ENCODE measurements around the gene TMEM253. TPM values are rescaled to one million over a fixed set of nuclear protein-coding genes. Genes with fewer than 3 reads are reported as not detected.
A peak's percentile ranks its signal among the peaks of the same experiment; 100 is the strongest.

TMEM253 gene
- polyA plus RNA-seq, 4 donors = 57.9 to 245 (median 101) TPM

DNA sequence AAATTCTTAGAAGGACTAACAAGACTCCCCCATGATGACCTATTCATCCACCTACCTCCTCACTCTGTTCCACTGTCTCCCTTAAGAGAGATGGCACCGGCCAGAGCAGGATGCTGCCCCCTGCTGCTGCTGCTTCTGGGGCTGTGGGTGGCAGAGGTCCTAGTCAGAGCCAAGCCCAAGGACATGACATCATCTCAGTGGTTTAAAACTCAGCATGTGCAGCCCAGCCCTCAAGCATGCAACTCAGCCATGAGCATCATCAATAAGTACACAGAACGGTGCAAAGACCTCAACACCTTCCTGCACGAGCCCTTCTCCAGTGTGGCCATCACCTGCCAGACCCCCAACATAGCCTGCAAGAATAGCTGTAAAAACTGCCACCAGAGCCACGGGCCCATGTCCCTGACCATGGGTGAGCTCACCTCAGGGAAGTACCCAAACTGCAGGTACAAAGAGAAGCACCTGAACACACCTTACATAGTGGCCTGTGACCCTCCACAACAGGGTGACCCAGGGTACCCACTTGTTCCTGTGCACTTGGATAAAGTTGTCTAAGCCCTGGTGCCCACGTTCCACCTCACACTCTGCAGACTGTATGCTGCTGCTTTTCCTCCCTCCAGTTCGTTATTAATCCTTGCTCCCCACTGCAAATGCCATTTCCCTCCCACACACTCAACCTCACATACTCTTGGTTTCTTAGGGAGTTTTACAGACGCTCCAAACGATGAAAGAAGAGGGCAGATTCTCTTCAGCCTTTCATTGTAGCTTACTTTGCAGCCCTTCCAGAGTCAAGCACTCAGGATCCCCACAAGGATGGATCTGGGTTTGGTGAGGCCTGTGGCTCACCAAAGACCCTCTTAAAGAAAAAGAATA lies 42.8 kb upstream of the TMEM253 start, which contains the start of gene RNASE8:
Gene RNASE8, plus strand, starts transcription at position 20 of the 873 bp plus-strand sequence. Its CDS starts 71 bp downstream, at position 91.
- WGBS, 3 donors = 72 to 87% (median 75%) methylated on average over 8 of the region's 8 CpGs
- FAIRE-seq (no peak), DNase-seq (no peak)
- Histone ChIP-seq H3K4me3 (ENCODE audit: low read depth in 1 of 3, low read length in 3 of 3) (no peak within 1 kb of the TSS), H3K36me3 (ENCODE audit: control insufficient read depth in 3 of 3, insufficient read depth in 2 of 3, low read depth in 1 of 3, low read length in 3 of 3) (no peaks in the 10 kb centered on the region), H3K9me3 (ENCODE audit: control insufficient read depth in 2 of 2, insufficient read depth in 1 of 2, low read depth in 1 of 2, low read length in 1 of 2) (no peaks in the 10 kb centered on the region), H3K4me1 (ENCODE audit: control insufficient read depth in 3 of 3, insufficient read depth in 2 of 3, low read depth in 1 of 3, low read length in 2 of 3) (peaks cover 0 to 18% (median 0%) of the 10 kb centered on the region in 3 donors), H3K27ac (ENCODE audit: low read depth in 1 of 3, low read length in 2 of 3) (peak within 1 kb of the TSS in 1 of 3 donors; percentile 60), H3K27me3 (ENCODE audit: control insufficient read depth in 3 of 3, insufficient read depth in 3 of 3, low read length in 3 of 3) (no peaks in the 10 kb centered on the region)

DNA sequence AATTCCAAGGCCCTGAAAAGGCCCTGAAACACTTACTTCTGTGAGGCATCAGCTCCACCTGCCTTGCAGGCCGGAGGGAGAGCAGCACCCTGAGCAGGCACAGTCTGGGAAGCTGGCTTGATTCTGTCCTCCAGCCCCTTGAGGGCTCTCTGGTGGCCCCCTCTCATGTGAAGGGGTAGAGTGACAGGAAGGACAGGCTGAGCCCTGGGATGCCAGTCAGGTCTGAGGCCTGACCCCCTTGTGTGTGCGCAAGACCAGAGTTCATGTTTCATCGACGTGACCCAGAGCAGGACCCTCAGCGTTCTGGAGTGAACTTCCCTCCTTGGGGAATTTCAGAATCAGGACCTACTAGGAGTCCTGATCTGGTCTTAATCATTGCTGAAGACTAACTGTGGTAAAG lies 42.0 kb upstream of the TMEM253 start:
- no peaks in the 10 kb centered on the region for H3K36me3 ChIP-seq (ENCODE audit: control insufficient read depth in 3 of 3, insufficient read depth in 2 of 3, low read depth in 1 of 3, low read length in 3 of 3)
- H3K4me3 ChIP-seq (ENCODE audit: low read depth in 1 of 3, low read length in 3 of 3) = no peak overlapping the region
- no peaks in the 10 kb centered on the region for H3K27me3 ChIP-seq (ENCODE audit: control insufficient read depth in 3 of 3, insufficient read depth in 3 of 3, low read length in 3 of 3)
- FAIRE-seq (no peak), DNase-seq (no peak)
- WGBS, 3 donors = 91 to 96% (median 92%) methylated on average over 5 of the region's 5 CpGs
- H3K9me3 ChIP-seq (ENCODE audit: control insufficient read depth in 2 of 2, insufficient read depth in 1 of 2, low read depth in 1 of 2, low read length in 1 of 2) = no peaks in the 10 kb centered on the region
- H3K27ac ChIP-seq (ENCODE audit: low read depth in 1 of 3, low read length in 2 of 3) = no peak overlapping the region
- H3K4me1 ChIP-seq (ENCODE audit: control insufficient read depth in 3 of 3, insufficient read depth in 2 of 3, low read depth in 1 of 3, low read length in 2 of 3) = peaks cover 0 to 13% (median 0%) of the 10 kb centered on the region in 3 donors

DNA sequence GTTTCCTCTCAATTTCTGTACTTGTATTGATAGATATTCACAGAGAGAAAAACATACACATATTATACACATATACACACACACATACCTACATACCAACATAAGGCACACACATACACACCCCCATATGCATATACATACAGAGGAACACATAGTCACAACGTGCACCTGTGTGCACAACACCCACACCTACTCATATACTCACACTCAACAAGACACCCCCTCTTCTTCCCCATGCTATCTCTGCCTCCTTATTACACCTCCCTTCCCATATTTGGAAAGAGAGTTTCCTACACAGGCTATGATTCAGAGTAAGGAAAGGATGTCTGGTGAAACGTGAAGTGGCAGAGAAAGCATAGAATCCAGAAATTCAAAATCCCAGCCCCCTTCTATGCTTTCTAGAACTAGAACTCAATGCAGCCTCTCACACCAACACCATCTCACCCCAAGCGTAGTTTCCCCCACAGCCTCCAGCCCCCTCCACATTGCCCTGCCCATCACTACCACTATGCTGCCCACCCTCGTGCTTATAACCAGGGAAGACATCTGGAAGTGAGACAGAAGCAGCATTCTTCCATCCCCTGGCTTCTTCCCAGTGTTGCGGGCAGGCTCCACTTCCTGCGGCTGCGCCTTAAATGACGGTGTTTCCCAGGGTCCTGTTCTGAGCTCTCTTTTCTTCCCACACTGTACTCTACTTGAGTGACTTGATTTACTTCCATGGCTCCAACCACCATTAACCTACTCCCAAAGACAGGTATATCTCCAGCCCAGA lies 40.8 kb upstream of the TMEM253 start:
- no peak for DNase-seq
- Histone ChIP-seq H3K4me3 (ENCODE audit: low read depth in 1 of 3, low read length in 3 of 3) (no peak overlapping the region), H3K4me1 (ENCODE audit: control insufficient read depth in 3 of 3, insufficient read depth in 2 of 3, low read depth in 1 of 3, low read length in 2 of 3) (peaks cover 0 to 10% (median 0%) of the 10 kb centered on the region in 3 donors)

DNA sequence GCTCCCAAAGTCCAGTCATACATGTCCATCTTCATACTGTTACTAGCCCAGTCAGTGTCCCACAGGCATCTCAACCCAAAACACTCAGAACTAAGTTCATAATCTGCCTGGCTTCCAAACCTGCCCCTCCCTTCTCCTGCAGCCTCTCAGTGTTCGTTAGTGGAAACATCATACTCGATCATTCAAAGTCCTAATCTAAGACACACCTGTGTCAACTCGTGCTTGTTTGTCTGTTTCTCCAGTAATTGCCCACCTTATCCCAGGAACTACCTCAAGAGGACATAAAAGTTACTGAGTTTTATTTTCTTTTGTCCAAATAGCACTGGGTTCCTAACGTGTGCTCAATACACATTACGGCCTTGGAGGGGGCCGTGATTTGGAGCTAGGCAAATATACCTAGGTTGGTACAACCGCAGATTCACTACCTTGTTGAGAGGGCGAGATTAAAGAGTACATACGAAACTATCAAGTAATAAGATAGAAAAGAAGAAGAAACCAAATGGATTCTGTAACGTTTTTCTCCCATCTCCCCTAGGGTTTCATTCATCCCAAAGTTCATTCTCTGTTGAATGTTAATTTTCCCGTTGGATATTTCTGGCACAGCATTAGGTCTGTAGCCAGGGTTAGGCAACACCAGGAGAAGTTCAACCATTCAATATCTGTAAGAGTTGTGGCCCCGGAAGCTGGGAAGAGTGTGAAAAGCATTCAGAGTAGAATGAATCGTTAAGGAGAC lies 40.1 kb upstream of the TMEM253 start:
- FAIRE-seq = no peak
- H3K36me3 ChIP-seq (ENCODE audit: control insufficient read depth in 3 of 3, insufficient read depth in 2 of 3, low read depth in 1 of 3, low read length in 3 of 3) = no peaks in the 10 kb centered on the region
- H3K4me1 ChIP-seq (ENCODE audit: control insufficient read depth in 3 of 3, insufficient read depth in 2 of 3, low read depth in 1 of 3, low read length in 2 of 3) = peaks cover 0 to 7% (median 0%) of the 10 kb centered on the region in 3 donors
- no peak overlapping the region for H3K4me3 ChIP-seq (ENCODE audit: low read depth in 1 of 3, low read length in 3 of 3)
- peak in 1 of 2 donors; percentile 31 for DNase-seq
- 28 to 66% (median 42%) methylated on average over 13 of the region's 13 CpGs for WGBS, 3 donors
- no peaks in the 10 kb centered on the region for H3K9me3 ChIP-seq (ENCODE audit: control insufficient read depth in 2 of 2, insufficient read depth in 1 of 2, low read depth in 1 of 2, low read length in 1 of 2)
- H3K27me3 ChIP-seq (ENCODE audit: control insufficient read depth in 3 of 3, insufficient read depth in 3 of 3, low read length in 3 of 3) = no peaks in the 10 kb centered on the region
- peak overlapping the region in 1 of 3 donors; percentile 27 for H3K27ac ChIP-seq (ENCODE audit: low read depth in 1 of 3, low read length in 2 of 3)

More for the DNA sequence above, 40.8 kb upstream of the TMEM253 start:
- no peaks in the 10 kb centered on the region for H3K36me3 ChIP-seq (ENCODE audit: control insufficient read depth in 3 of 3, insufficient read depth in 2 of 3, low read depth in 1 of 3, low read length in 3 of 3)
- whole genome bisulfite sequencing, 3 donors = 68 to 77% (median 76%) methylated on average over 8 of the region's 8 CpGs
- H3K27ac ChIP-seq (ENCODE audit: low read depth in 1 of 3, low read length in 2 of 3) = no peak overlapping the region
- no peak for FAIRE-seq
- no peaks in the 10 kb centered on the region for H3K27me3 ChIP-seq (ENCODE audit: control insufficient read depth in 3 of 3, insufficient read depth in 3 of 3, low read length in 3 of 3)
- no peaks in the 10 kb centered on the region for H3K9me3 ChIP-seq (ENCODE audit: control insufficient read depth in 2 of 2, insufficient read depth in 1 of 2, low read depth in 1 of 2, low read length in 1 of 2)

DNA sequence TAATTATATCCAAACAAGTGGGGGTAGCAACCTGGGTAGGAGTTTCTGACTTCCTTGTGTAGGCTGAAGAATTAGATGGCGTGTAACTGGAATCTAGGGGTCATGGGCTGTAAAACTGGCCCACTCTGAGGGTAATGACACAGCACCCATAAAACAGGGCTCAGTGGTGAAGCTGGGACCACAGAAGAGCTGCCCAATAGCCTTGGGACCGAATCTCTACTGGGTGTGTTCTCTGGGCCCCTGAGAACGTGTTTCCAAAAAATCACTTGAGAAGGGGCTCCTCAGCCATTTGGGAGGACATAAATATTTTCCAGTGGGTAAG lies 39.6 kb upstream of the TMEM253 start:
- no peak for FAIRE-seq
- DNase-seq = no peak
- peaks cover 0 to 3% (median 0%) of the 10 kb centered on the region in 3 donors for H3K4me1 ChIP-seq (ENCODE audit: control insufficient read depth in 3 of 3, insufficient read depth in 2 of 3, low read depth in 1 of 3, low read length in 2 of 3)
- WGBS, 3 donors = 73 to 85% (median 77%) methylated on average over 3 of the region's 3 CpGs
- no peaks in the 10 kb centered on the region for H3K27me3 ChIP-seq (ENCODE audit: control insufficient read depth in 3 of 3, insufficient read depth in 3 of 3, low read length in 3 of 3)
- peak overlapping the region in 1 of 3 donors; percentile 27 for H3K27ac ChIP-seq (ENCODE audit: low read depth in 1 of 3, low read length in 2 of 3)
- H3K4me3 ChIP-seq (ENCODE audit: low read depth in 1 of 3, low read length in 3 of 3) = no peak overlapping the region
- no peaks in the 10 kb centered on the region for H3K36me3 ChIP-seq (ENCODE audit: control insufficient read depth in 3 of 3, insufficient read depth in 2 of 3, low read depth in 1 of 3, low read length in 3 of 3)
- H3K9me3 ChIP-seq (ENCODE audit: control insufficient read depth in 2 of 2, insufficient read depth in 1 of 2, low read depth in 1 of 2, low read length in 1 of 2) = no peaks in the 10 kb centered on the region

DNA sequence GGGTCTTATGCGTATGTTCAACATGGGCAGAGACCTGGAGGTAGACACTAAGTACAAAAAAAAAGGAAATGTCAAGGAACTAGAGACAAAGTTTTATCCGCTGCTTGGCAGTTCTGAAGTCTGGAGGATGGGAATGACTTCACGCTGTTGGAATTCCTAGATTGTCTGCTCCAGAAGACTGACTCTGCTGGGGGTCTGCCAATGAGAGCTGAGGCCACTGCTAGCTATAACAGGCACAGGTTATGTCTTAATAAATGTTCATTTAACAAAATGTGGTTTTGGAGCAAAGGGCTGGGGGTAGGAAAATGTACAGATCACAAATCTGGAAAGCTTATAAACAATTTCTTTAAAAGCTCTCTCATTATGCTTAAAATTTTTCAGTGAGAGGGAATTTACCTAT lies 37.4 kb upstream of the TMEM253 start:
- Histone ChIP-seq H3K36me3 (ENCODE audit: control insufficient read depth in 3 of 3, insufficient read depth in 2 of 3, low read depth in 1 of 3, low read length in 3 of 3) (no peaks in the 10 kb centered on the region), H3K27ac (ENCODE audit: low read depth in 1 of 3, low read length in 2 of 3) (no peak overlapping the region), H3K9me3 (ENCODE audit: control insufficient read depth in 2 of 2, insufficient read depth in 1 of 2, low read depth in 1 of 2, low read length in 1 of 2) (no peaks in the 10 kb centered on the region), H3K4me3 (ENCODE audit: low read depth in 1 of 3, low read length in 3 of 3) (no peak overlapping the region), H3K27me3 (ENCODE audit: control insufficient read depth in 3 of 3, insufficient read depth in 3 of 3, low read length in 3 of 3) (no peaks in the 10 kb centered on the region), H3K4me1 (ENCODE audit: control insufficient read depth in 3 of 3, insufficient read depth in 2 of 3, low read depth in 1 of 3, low read length in 2 of 3) (peaks cover 0 to 4% (median 0%) of the 10 kb centered on the region in 3 donors)
- DNase-seq = no peak
- 71 to 86% (median 83%) methylated on average over 3 of the region's 3 CpGs for WGBS, 3 donors
- FAIRE-seq = no peak

DNA sequence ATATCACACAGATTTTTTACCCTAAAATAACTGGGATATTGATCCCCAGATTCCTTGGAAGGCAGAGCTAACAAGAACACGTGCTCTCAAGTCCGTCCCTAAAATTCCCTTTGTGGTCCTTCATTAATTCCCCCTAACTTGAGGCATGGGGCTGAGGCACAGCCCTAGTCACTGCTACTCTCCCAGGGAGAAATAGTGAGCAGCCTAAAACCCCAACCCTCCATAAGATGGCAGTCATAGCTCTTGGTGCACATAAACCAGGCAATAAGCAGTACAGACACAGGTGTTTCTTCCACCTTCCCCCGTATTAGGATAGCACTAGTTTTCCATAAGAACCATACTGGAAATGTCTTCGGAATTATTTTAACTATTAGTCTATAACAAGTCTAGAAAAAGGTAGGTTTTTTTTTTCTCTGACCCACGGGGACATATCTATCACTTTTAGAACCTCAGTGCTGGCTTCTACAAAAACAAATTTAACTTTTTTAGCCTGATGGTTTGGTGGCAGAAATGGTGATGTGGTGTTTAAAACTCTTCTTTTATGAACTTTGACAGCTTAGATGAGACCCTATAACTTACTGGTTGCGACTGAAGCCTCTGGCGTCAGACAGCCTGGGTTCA lies 33.9 kb upstream of the TMEM253 start:
- FAIRE-seq = no peak

More for the DNA sequence above, 33.9 kb upstream of the TMEM253 start:
- no peaks in the 10 kb centered on the region for H3K9me3 ChIP-seq (ENCODE audit: control insufficient read depth in 2 of 2, insufficient read depth in 1 of 2, low read depth in 1 of 2, low read length in 1 of 2)
- no peaks in the 10 kb centered on the region for H3K36me3 ChIP-seq (ENCODE audit: control insufficient read depth in 3 of 3, insufficient read depth in 2 of 3, low read depth in 1 of 3, low read length in 3 of 3)
- no peak overlapping the region for H3K4me3 ChIP-seq (ENCODE audit: low read depth in 1 of 3, low read length in 3 of 3)
- peaks cover 0 to 18% (median 4%) of the 10 kb centered on the region in 3 donors for H3K4me1 ChIP-seq (ENCODE audit: control insufficient read depth in 3 of 3, insufficient read depth in 2 of 3, low read depth in 1 of 3, low read length in 2 of 3)
- peaks cover 0 to 11% (median 0%) of the 10 kb centered on the region in 3 donors for H3K27me3 ChIP-seq (ENCODE audit: control insufficient read depth in 3 of 3, insufficient read depth in 3 of 3, low read length in 3 of 3)
- 59 to 76% (median 68%) methylated on average over 7 of the region's 7 CpGs for WGBS, 3 donors
- no peak overlapping the region for H3K27ac ChIP-seq (ENCODE audit: low read depth in 1 of 3, low read length in 2 of 3)
- no peak for DNase-seq

Measured in small intestine (tissue), 7 donors.